B cell (primary cell): ENCODE results near the gene SLIT3. TPM values are rescaled to one million over a fixed set of nuclear protein-coding genes. Genes with fewer than 3 reads are reported as not detected.

ENCODE experiments used
- ATAC-seq: fragments of 200-7000 bp; cut with Tn5 transposase; one replicate; pipeline ENCODE4 v1.10.0; 2021; ENCODE audit warnings: low read depth, mild to moderate bottlenecking, moderate number of reproducible peaks, moderate library complexity
- CTCF ChIA-PET: fragments of 350-600 bp; sonication (Branson Sonifier 250); formaldehyde crosslinking; loops from one replicate; lab custom pipeline; 2021; ENCODE audit warnings: antibody characterized with exemption, inconsistent platforms; lab: Charles Lee
- POLR2A ChIA-PET: fragments of 350-600 bp; sonication (Branson Sonifier 250); formaldehyde crosslinking; loops from one replicate; lab custom pipeline; 2021; ENCODE audit warnings: antibody characterized with exemption; lab: Charles Lee
- DNase-seq: peaks from one replicate; pipeline ENCODE4 v3.0.0; 2013
- H2AFZ ChIP-seq: 2 replicates; pipeline ENCODE4 v1.6.1; 2012; ENCODE audit warnings: mild to moderate bottlenecking, low read depth, low read length; ENCODE audit not compliant: insufficient read depth, poor library complexity, severe bottlenecking
- H3K27ac ChIP-seq, 2 donors: 1 replicate in 1 of 2; 2 replicates in 1 of 2; pipeline ENCODE4 v1.5.1; 2012 to 2013; ENCODE audit warnings: low read length in 2 of 2, mild to moderate bottlenecking in 2 of 2, moderate library complexity in 1 of 2
- H3K27me3 ChIP-seq, 4 experiments: fragments of 200-600 bp in 1 of 4; sonication (generic) in 1 of 4; replicated peaks in 1 of 4; 1 replicate in 2 of 4; 2 replicates in 2 of 4; pipeline versions ENCODE4 v1.6.1 to v1.7.0; 2013 to 2016; ENCODE audit warnings: low read length in 3 of 4, mild to moderate bottlenecking in 2 of 4, mixed read lengths in 1 of 4, moderate library complexity in 1 of 4; ENCODE audit not compliant: insufficient read depth in 4 of 4, control insufficient read depth in 3 of 4; ENCODE audit errors: control extremely low read depth in 1 of 4
- H3K36me3 ChIP-seq, 2 experiments: replicated peaks in 1 of 2; 1 replicate in 1 of 2; 2 replicates in 1 of 2; pipeline versions ENCODE4 v1.6.1 to v1.7.1; 2013; ENCODE audit warnings: low read length in 1 of 2; ENCODE audit not compliant: insufficient read depth in 2 of 2, control insufficient read depth in 1 of 2; ENCODE audit errors: control extremely low read depth in 1 of 2, extremely low read depth in 1 of 2
- H3K4me1 ChIP-seq, 2 donors: fragments of 200-600 bp in 1 of 2; sonication (generic) in 1 of 2; 1 replicate in 1 of 2; 2 replicates in 1 of 2; pipeline versions ENCODE4 v1.5.1 to v1.6.1; 2013 to 2017; ENCODE audit warnings: low read length in 2 of 2; ENCODE audit not compliant: control insufficient read depth in 2 of 2, insufficient read depth in 2 of 2
- H3K4me2 ChIP-seq: replicated peaks from 2 replicates; pipeline ENCODE3; 2012; ENCODE audit warnings: mild to moderate bottlenecking, low read depth, low read length; ENCODE audit not compliant: poor library complexity, severe bottlenecking
- H3K4me3 ChIP-seq, 5 experiments: fragments of 200-600 bp in 1 of 5; sonication (generic) in 1 of 5; 1 replicate in 3 of 5; 2 replicates in 2 of 5; pipeline versions ENCODE4 v1.5.1 to v1.7.0; 2011 to 2016; ENCODE audit warnings: low read length in 4 of 5, mild to moderate bottlenecking in 4 of 5, low read depth in 2 of 5, control low read depth in 1 of 5, moderate library complexity in 1 of 5; ENCODE audit not compliant: insufficient read depth in 1 of 5; ENCODE audit errors: control extremely low read depth in 1 of 5, extremely low read depth in 1 of 5
- H3K79me2 ChIP-seq: fragments of 200-600 bp; sonication (generic); one replicate; pipeline ENCODE4 v1.6.0; 2016; ENCODE audit warnings: low read length; ENCODE audit not compliant: control insufficient read depth, insufficient read depth
- H3K9ac ChIP-seq: fragments of 200-600 bp; sonication (generic); 2 replicates; pipeline ENCODE4 v1.6.1; 2017; ENCODE audit warnings: mild to moderate bottlenecking, low read length, moderate library complexity
- H3K9me3 ChIP-seq, 3 donors: one replicate each; pipeline versions ENCODE4 v1.6.1 to v1.7.1; 2013; ENCODE audit warnings: low read length in 2 of 3; ENCODE audit not compliant: control insufficient read depth in 2 of 3, insufficient read depth in 1 of 3; ENCODE audit errors: control extremely low read depth in 1 of 3
- H4K20me1 ChIP-seq: 2 replicates; pipeline ENCODE4 v1.6.0; 2012; ENCODE audit warnings: mild to moderate bottlenecking, low read length; ENCODE audit not compliant: insufficient read depth, control insufficient read depth, poor library complexity, severe bottlenecking
- H3K27ac Mint-ChIP-seq: one replicate; pipeline ENCODE4 v1.8.0; 2021; ENCODE audit warnings: mixed read lengths
- H3K27me3 Mint-ChIP-seq: one replicate; pipeline ENCODE4 v1.8.0; 2021; ENCODE audit warnings: mixed read lengths
- H3K4me1 Mint-ChIP-seq: one replicate; pipeline ENCODE4 v1.8.0; 2021; ENCODE audit warnings: mixed read lengths
- H3K4me3 Mint-ChIP-seq: one replicate; pipeline ENCODE4 v1.8.0; 2021; ENCODE audit warnings: mixed read lengths
- H3K9me3 Mint-ChIP-seq: one replicate; pipeline ENCODE4 v1.8.0; 2022; ENCODE audit warnings: mixed read lengths; ENCODE audit not compliant: insufficient read depth
- CTCF ChIP-seq: fragments of 200-600 bp; IDR thresholded peaks from one replicate; pipeline ENCODE4 v1.8.0; 2022; ENCODE audit warnings: antibody characterized with exemption, mild to moderate bottlenecking
- EZH2 ChIP-seq: IDR thresholded peaks from 2 replicates; pipeline ENCODE4 v1.6.1; 2012; ENCODE audit warnings: borderline replicate concordance, low read depth, mild to moderate bottlenecking, moderate library complexity, low read length; ENCODE audit not compliant: insufficient read depth, poor library complexity, severe bottlenecking
- WGBS: methylation state at CpG from one replicate; pipeline ENCODE4 v1.1.5; 2013; ENCODE audit warnings: missing lambda C conversion rate; ENCODE audit not compliant: insufficient coverage; 5-methylcytosine and 5-hydroxymethylcytosine counted together
- intact Hi-C: fragments of 100-400 bp; cut with micrococcal nuclease; formaldehyde crosslinking; loops from one replicate; pipeline ENCODE4 v1.10.0; 2022
- polyA plus RNA-seq: library from polyadenylated mRNA; depleted of rRNA; stranded (reverse); fragments of >200 nt; gene quantifications from 2 replicates; pipeline ENCODE4 v1.2.3, GENCODE V29; 2012
- total RNA-seq, 2 donors: library from RNA; stranded (reverse); fragments of 120-200 nt in 1 of 2; gene quantifications; 1 replicate in 1 of 2; 2 replicates in 1 of 2; pipeline versions ENCODE4 v1.2.3 to v1.2.4, GENCODE V29; 2013 to 2022

The SLIT3 gene
- total and polyA plus RNA-seq, 2 donors (not counting 1 experiment from before 2014, with no cell fraction given): not detected

GRCh38 chr5:169222934-169223594 lies 77.9 kb downstream of the SLIT3 start:
- H3K4me3 Mint-ChIP-seq: no peak overlapping the region
- Histone ChIP-seq H3K79me2 (no peaks in the 10 kb centered on the region), H2AFZ (no peak overlapping the region), H4K20me1 (no peaks in the 10 kb centered on the region), H3K36me3 (no peaks in the 10 kb centered on the region), H3K27me3 (no peaks in the 10 kb centered on the region), H3K4me3 (no peak overlapping the region), H3K9ac (no peak overlapping the region), H3K4me1 (no peaks in the 10 kb centered on the region), H3K27ac (no peak overlapping the region), H3K4me2 (no peak overlapping the region), H3K9me3 (peaks cover 0 to 8% (median 0%) of the 10 kb centered on the region in 3 donors)
- 77% methylated on average over 8 of the region's 9 CpGs for WGBS
- no peak for DNase-seq
- H3K9me3 Mint-ChIP-seq: no peaks in the 10 kb centered on the region
- ATAC-seq: no peak
- H3K4me1 Mint-ChIP-seq: no peaks in the 10 kb centered on the region
- CTCF ChIA-PET: no interaction called here
- POLR2A ChIA-PET: no interaction called here
- TF ChIP-seq CTCF (no peak), EZH2 (no peak)
- no peak overlapping the region for H3K27ac Mint-ChIP-seq
- intact Hi-C loops: no loop called here
- peaks cover 3% of the 10 kb centered on the region for H3K27me3 Mint-ChIP-seq

GRCh38 chr5:169221519-169221918 lies 79.4 kb downstream of the SLIT3 start:
- POLR2A ChIA-PET: no interaction called here
- Histone ChIP-seq H3K4me3 (no peak overlapping the region), H3K36me3 (no peaks in the 10 kb centered on the region), H3K9me3 (peaks cover 0 to 8% (median 0%) of the 10 kb centered on the region in 3 donors), H2AFZ (no peak overlapping the region), H3K79me2 (no peaks in the 10 kb centered on the region), H3K9ac (no peak overlapping the region), H3K4me1 (no peaks in the 10 kb centered on the region), H3K27ac (no peak overlapping the region), H4K20me1 (no peaks in the 10 kb centered on the region), H3K27me3 (no peaks in the 10 kb centered on the region), H3K4me2 (no peak overlapping the region)
- intact Hi-C loops: no loop called here
- H3K27me3 Mint-ChIP-seq: peaks cover 3% of the 10 kb centered on the region
- TF ChIP-seq EZH2 (no peak), CTCF (no peak)
- no peak overlapping the region for H3K4me3 Mint-ChIP-seq
- no peaks in the 10 kb centered on the region for H3K4me1 Mint-ChIP-seq
- CTCF ChIA-PET: no interaction called here
- H3K9me3 Mint-ChIP-seq: no peaks in the 10 kb centered on the region
- whole genome bisulfite sequencing: 95% methylated on average over 4 of the region's 5 CpGs
- no peak overlapping the region for H3K27ac Mint-ChIP-seq
- DNase-seq (no peak), ATAC-seq (no peak)
